ENCODE results near the gene TMEM63A. TPM values are rescaled to one million over a fixed set of nuclear protein-coding genes. Genes with fewer than 3 reads are reported as not detected.
A peak's percentile ranks its signal among the peaks of the same experiment; 100 is the strongest.

Gene TMEM63A
- total and polyA plus RNA-seq, 2 of the 13 experiments (the other 11 are each of a cell fraction or from before 2014, with no cell fraction given): 23.9 to 53.3 TPM

- peak; percentile 84 for TF ChIP-seq ZNF687 (CRISPR knock-in tag; IDR thresholded peaks at IDR 0.05)
- peak; percentile 92 for TF ChIP-seq NFE2 (CRISPR knock-in tag; IDR thresholded peaks at IDR 0.05)
- peak; percentile 61 for TF ChIP-seq MAFG (CRISPR knock-in tag; IDR thresholded peaks at IDR 0.05)
- TF ChIP-seq HMG20A (CRISPR knock-in tag; IDR thresholded peaks at IDR 0.05; ENCODE audit: borderline replicate concordance): no peak
- TF ChIP-seq ZNF335 (CRISPR knock-in tag; IDR thresholded peaks at IDR 0.05): peak; percentile 78
- peak; percentile 98 for TF ChIP-seq NFE2L2 (IDR thresholded peaks at IDR 0.05; ENCODE audit: low read length)
- peak; percentile 67 to 85 for TF ChIP-seq MAFK (conservative IDR thresholded peaks at IDR 0.05 in 1 of 2, IDR thresholded peaks at IDR 0.05 in 1 of 2; ENCODE audit: low read length in 2 of 2)
- peak; percentile 51; the same call in 1 of the 2 replicates for TF ChIP-seq MYC (CRISPR knock-in tag; IDR thresholded peaks at IDR 0.05; ENCODE audit: borderline replicate concordance)
- TF ChIP-seq HMGXB4 (CRISPR knock-in tag; IDR thresholded peaks at IDR 0.05; ENCODE audit: borderline replicate concordance in 1 of 2, low read depth in 1 of 2): no peak
- TF ChIP-seq ZNF619 (CRISPR knock-in tag; IDR thresholded peaks at IDR 0.05): no peak
- peak; percentile 70 for TF ChIP-seq MAFF (IDR thresholded peaks at IDR 0.05; ENCODE audit: low read depth, low read length)
- TF ChIP-seq ZNF331 (CRISPR knock-in tag; IDR thresholded peaks at IDR 0.05): 0 out of 2 replicates have a peak, but pooled peaks have one; percentile 37
- no peak for TF ChIP-seq GZF1 (CRISPR knock-in tag; IDR thresholded peaks at IDR 0.05)
- peak; percentile 69 for TF ChIP-seq MAX (IDR thresholded peaks at IDR 0.05)
- no peak for TF ChIP-seq ZNF580 (CRISPR knock-in tag; IDR thresholded peaks at IDR 0.05; ENCODE audit: borderline replicate concordance, low read depth)
- no peak for TF ChIP-seq ZSCAN22 (CRISPR knock-in tag; IDR thresholded peaks at IDR 0.05)
- 0 out of 2 replicates have a peak, but pooled peaks have one; percentile 39 for TF ChIP-seq RXRB (CRISPR knock-in tag; IDR thresholded peaks at IDR 0.05; ENCODE audit: borderline replicate concordance)
- peak; percentile 58; the same call in 1 of the 2 replicates for TF ChIP-seq ZBTB33 (CRISPR knock-in tag; IDR thresholded peaks at IDR 0.05)
- TF ChIP-seq RAD21 (CRISPR knock-in tag; IDR thresholded peaks at IDR 0.05): peak; percentile 8; the same call in 1 of the 2 replicates
- no peak for TF ChIP-seq ZNF770 (CRISPR knock-in tag; IDR thresholded peaks at IDR 0.05)
Measured at GRCh38 chr1:225817611-225818061, 64.5 kb downstream of the TMEM63A start (continued).

Data from HepG2 (cell line).